K562 (cell line): ENCODE results near the gene GORASP1. TPM values are rescaled to one million over a fixed set of nuclear protein-coding genes. Genes with fewer than 3 reads are reported as not detected.

Experiments used
- CHD1 ChIP-seq: fragments of 200-600 bp; sonication (generic); IDR thresholded peaks from one replicate; pipeline ENCODE4 v1.6.1; 2012; ENCODE audit warnings: mild to moderate bottlenecking, moderate library complexity, low read length, inconsistent platforms
- E2F4 ChIP-seq: sonication (generic); formaldehyde crosslinking; IDR thresholded peaks from 2 replicates; pipeline ENCODE4 v1.8.0; 2022; ENCODE audit warnings: mild to moderate bottlenecking, low read depth, missing genetic modification reagents
- ETS2 ChIP-seq: IDR thresholded peaks from 2 replicates; pipeline ENCODE4 v1.6.1; 2016; ENCODE audit warnings: borderline replicate concordance, missing genetic modification characterization, mild to moderate bottlenecking, moderate library complexity, missing compliant biosample characterization; ENCODE audit not compliant: poor library complexity, severe bottlenecking
- HMGXB4 ChIP-seq: sonication (generic); formaldehyde crosslinking; IDR thresholded peaks from 2 replicates; pipeline ENCODE4 v1.8.1; 2023; ENCODE audit warnings: mild to moderate bottlenecking, missing genetic modification reagents
- LARP7 ChIP-seq: fragments of 450-650 bp; IDR thresholded peaks from 2 replicates; pipeline ENCODE4 v1.6.1; 2016
- MTF1 ChIP-seq: fragments of 250-450 bp; sonication (Bioruptor Pico); IDR thresholded peaks from 2 replicates; pipeline ENCODE4 v1.9.0; 2021; ENCODE audit warnings: moderate library complexity, mild to moderate bottlenecking, inconsistent platforms, borderline replicate concordance
- PATZ1 ChIP-seq: fragments of 250-450 bp; sonication (Bioruptor Pico); IDR thresholded peaks from 2 replicates; pipeline ENCODE4 v1.5.0; 2020; ENCODE audit warnings: mild to moderate bottlenecking, borderline replicate concordance
- POLR3A ChIP-seq: IDR thresholded peaks from 2 replicates; pipeline ENCODE4 v1.6.1; 2011; ENCODE audit warnings: borderline replicate concordance, mild to moderate bottlenecking, moderate library complexity; ENCODE audit not compliant: insufficient read length, insufficient read depth; ENCODE audit errors: extremely low read depth
- PRDM10 ChIP-seq: fragments of 450-650 bp; IDR thresholded peaks from 2 replicates; pipeline ENCODE4 v1.6.1; 2018; ENCODE audit not compliant: partially characterized antibody
- PTTG1 ChIP-seq: fragments of 450-650 bp; IDR thresholded peaks from 2 replicates; pipeline ENCODE4 v1.6.1; 2016; ENCODE audit warnings: low read depth, mild to moderate bottlenecking, missing genetic modification characterization, missing compliant biosample characterization
- SRSF3 ChIP-seq: fragments of 200-400 bp; formaldehyde crosslinking; IDR thresholded peaks from 2 replicates; pipeline ENCODE4 v1.6.1; 2016; ENCODE audit warnings: mild to moderate bottlenecking, low read length, moderate library complexity; ENCODE audit not compliant: insufficient read depth
- ZBTB26 ChIP-seq: fragments of 450-650 bp; formaldehyde crosslinking; IDR thresholded peaks from 2 replicates; pipeline ENCODE4 v1.4.0; 2022; ENCODE audit warnings: missing genetic modification characterization
- ZFP36 ChIP-seq: fragments of 150-350 bp; IDR thresholded peaks from 2 replicates; pipeline ENCODE4 v1.6.1; 2018; ENCODE audit warnings: low read length, low read depth; ENCODE audit not compliant: partially characterized antibody
- polyA plus RNA-seq, 8 experiments: library from polyadenylated mRNA; depleted of rRNA in 4 of 8; stranded (reverse) in 5 of 8; unstranded in 3 of 8; fragments of >200 nt; fragmentation: Nextera tagmentation in 2 of 8; fragmentation: Illumina TruSeq in 1 of 8; extraction: Ambion mirVana in 2 of 8; extraction: Trizol in 1 of 8; gene quantifications; 2 replicates each; pipeline versions ENCODE4 v1.2.1 to v1.2.3, GENCODE V29; 2011 to 2014; ENCODE audit warnings: inconsistent platforms in 1 of 8, missing spikeins in 1 of 8
- total RNA-seq, 7 experiments: library from RNA; depleted of rRNA in 6 of 7; stranded (reverse); fragments of >200 nt in 6 of 7; fragmentation: Illumina TruSeq in 2 of 7; extraction: Trizol in 2 of 7; gene quantifications; 2 replicates each; pipeline versions ENCODE4 v1.2.1 to v1.2.3, GENCODE V29; 2011 to 2021; ENCODE audit warnings: low replicate concordance in 1 of 7

The GORASP1 gene
- total and polyA plus RNA-seq, 9 of the 15 experiments (the other 6 are each of a cell fraction or from before 2014, with no cell fraction given): 8.4 to 87.9 (median 67.6) TPM

GRCh38 chr3:39107388-39108199, at the start of gene GORASP1, which contains the start of gene TTC21A (continued):
- TF ChIP-seq HMGXB4 (CRISPR knock-in tag) (0 out of 2 replicates have a peak, but pooled peaks have one; percentile 68), PTTG1 (tag) (no peak), ZFP36 (no peak), MTF1 (CRISPR knock-in tag) (no peak), POLR3A (no peak), ZBTB26 (CRISPR knock-in tag) (0 out of 2 replicates have a peak, but pooled peaks have one; percentile 53), CHD1 (no peak), LARP7 (no peak), SRSF3 (no peak), ETS2 (tag) (no peak), E2F4 (CRISPR knock-in tag) (no peak), PATZ1 (CRISPR knock-in tag) (no peak), PRDM10 (no peak)
